Left lung (tissue), 10 donors: ENCODE measurements around the gene ABLIM3. TPM values are rescaled to one million over a fixed set of nuclear protein-coding genes. Genes with fewer than 3 reads are reported as not detected.

Experiments
- ATAC-seq: fragments of 200-7000 bp; cut with Tn5 transposase; one replicate; pipeline ENCODE4 v1.9.1; 2020; ENCODE audit warnings: moderate library complexity
- DNase-seq, 4 donors: peaks; one replicate each; pipeline ENCODE4 v3.0.0-alpha.2; 2013 to 2020
- H3K27ac ChIP-seq, 2 donors: fragments of 200-600 bp; sonication (generic) in 1 of 2; one replicate each; pipeline versions ENCODE4 v1.5.0 to v1.8.0; 2020 to 2021
- H3K27me3 ChIP-seq, 2 donors: fragments of 200-600 bp; sonication (generic) in 1 of 2; one replicate each; pipeline versions ENCODE4 v1.5.0 to v1.8.0; 2020 to 2021
- H3K36me3 ChIP-seq, 2 donors: fragments of 200-600 bp; sonication (generic) in 1 of 2; one replicate each; pipeline versions ENCODE4 v1.5.0 to v1.8.0; 2020 to 2021
- H3K4me1 ChIP-seq, 2 donors: fragments of 200-600 bp; one replicate each; pipeline ENCODE4 v1.8.0; 2021
- H3K4me3 ChIP-seq, 2 donors: fragments of 200-600 bp; sonication (generic) in 1 of 2; one replicate each; pipeline versions ENCODE4 v1.5.0 to v1.8.0; 2020 to 2021; ENCODE audit warnings: mild to moderate bottlenecking in 1 of 2
- H3K9me3 ChIP-seq, 2 donors: fragments of 200-600 bp; sonication (generic) in 1 of 2; one replicate each; pipeline versions ENCODE4 v1.5.0 to v1.8.0; 2020 to 2021
- intact Hi-C, 2 donors: fragments of 100-400 bp; cut with DNase I; formaldehyde crosslinking; loops; one replicate each; pipeline versions ENCODE4 v1.11.2 to v1.14.2; 2022
- polyA plus RNA-seq, 6 donors: library from polyadenylated mRNA; unstranded; fragments of 120-200 nt; gene quantifications; one replicate each; pipeline ENCODE4 v1.2.1, GENCODE V29; 2013; ENCODE audit not compliant: insufficient read length in 6 of 6
- total RNA-seq, 2 donors: library from RNA; stranded (reverse); fragmentation: NEBNext Ultra II Directional; extraction: Animal tissue kit (Norgen Biotek cat#: 25700); gene quantifications; one replicate each; pipeline ENCODE4 v1.2.1, GENCODE V29; 2021
- TF ChIP-seq, protein P1 (sequence below), 2 donors: fragments of 200-600 bp; sonication (generic) in 1 of 2; IDR thresholded peaks; one replicate each; pipeline versions ENCODE4 v1.5.0 to v1.8.0; 2021; ENCODE audit warnings: antibody characterized with exemption in 2 of 2
- donor health status: DM: no; HTN: yes; CAD: no.
- donor health status: DM: no; HTN: no; CAD: no.

The ABLIM3 gene
- total and polyA plus RNA-seq, 8 donors = 33.2 to 145 (median 108) TPM

DNA sequence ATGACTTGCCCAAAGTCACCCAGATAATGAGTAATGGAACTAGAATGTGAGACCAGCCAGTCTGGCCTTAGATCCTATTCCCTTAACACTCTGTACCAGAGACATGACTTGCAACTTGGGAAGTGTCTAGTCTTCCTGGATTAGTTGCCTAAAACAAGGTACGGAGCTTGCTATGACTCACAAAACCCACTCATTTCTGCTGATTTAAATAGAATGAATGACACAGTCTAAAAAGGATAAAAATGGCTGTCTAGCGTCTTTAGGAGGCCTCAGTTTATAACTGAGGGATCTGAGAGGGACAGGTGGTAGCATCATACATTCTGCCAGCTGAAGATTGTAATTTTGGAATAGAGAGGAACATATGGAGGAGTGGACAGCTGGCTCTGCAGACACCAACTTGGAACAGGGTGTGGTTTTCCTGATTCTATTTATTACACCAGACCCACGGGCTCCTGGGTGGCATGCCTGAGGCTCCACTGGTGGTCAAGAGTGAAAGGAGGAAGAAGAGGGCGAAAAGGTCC is 62.7 kb downstream of the ABLIM3 start:
- no peak overlapping the region for H3K4me3 ChIP-seq
- intact Hi-C loops = no loop called here
- H3K36me3 ChIP-seq = peaks cover 0 to 33% of the 10 kb centered on the region in 2 donors
- no peaks in the 10 kb centered on the region for H3K9me3 ChIP-seq
- H3K27me3 ChIP-seq = no peaks in the 10 kb centered on the region
- no peak overlapping the region for H3K27ac ChIP-seq
- TF ChIP-seq, protein P1, sequence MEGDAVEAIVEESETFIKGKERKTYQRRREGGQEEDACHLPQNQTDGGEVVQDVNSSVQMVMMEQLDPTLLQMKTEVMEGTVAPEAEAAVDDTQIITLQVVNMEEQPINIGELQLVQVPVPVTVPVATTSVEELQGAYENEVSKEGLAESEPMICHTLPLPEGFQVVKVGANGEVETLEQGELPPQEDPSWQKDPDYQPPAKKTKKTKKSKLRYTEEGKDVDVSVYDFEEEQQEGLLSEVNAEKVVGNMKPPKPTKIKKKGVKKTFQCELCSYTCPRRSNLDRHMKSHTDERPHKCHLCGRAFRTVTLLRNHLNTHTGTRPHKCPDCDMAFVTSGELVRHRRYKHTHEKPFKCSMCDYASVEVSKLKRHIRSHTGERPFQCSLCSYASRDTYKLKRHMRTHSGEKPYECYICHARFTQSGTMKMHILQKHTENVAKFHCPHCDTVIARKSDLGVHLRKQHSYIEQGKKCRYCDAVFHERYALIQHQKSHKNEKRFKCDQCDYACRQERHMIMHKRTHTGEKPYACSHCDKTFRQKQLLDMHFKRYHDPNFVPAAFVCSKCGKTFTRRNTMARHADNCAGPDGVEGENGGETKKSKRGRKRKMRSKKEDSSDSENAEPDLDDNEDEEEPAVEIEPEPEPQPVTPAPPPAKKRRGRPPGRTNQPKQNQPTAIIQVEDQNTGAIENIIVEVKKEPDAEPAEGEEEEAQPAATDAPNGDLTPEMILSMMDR (IDR thresholded peaks at IDR 0.05) = no peak
- DNase-seq = no peak
- H3K4me1 ChIP-seq = peaks cover 0 to 3% of the 10 kb centered on the region in 2 donors
- no peak for ATAC-seq

DNA sequence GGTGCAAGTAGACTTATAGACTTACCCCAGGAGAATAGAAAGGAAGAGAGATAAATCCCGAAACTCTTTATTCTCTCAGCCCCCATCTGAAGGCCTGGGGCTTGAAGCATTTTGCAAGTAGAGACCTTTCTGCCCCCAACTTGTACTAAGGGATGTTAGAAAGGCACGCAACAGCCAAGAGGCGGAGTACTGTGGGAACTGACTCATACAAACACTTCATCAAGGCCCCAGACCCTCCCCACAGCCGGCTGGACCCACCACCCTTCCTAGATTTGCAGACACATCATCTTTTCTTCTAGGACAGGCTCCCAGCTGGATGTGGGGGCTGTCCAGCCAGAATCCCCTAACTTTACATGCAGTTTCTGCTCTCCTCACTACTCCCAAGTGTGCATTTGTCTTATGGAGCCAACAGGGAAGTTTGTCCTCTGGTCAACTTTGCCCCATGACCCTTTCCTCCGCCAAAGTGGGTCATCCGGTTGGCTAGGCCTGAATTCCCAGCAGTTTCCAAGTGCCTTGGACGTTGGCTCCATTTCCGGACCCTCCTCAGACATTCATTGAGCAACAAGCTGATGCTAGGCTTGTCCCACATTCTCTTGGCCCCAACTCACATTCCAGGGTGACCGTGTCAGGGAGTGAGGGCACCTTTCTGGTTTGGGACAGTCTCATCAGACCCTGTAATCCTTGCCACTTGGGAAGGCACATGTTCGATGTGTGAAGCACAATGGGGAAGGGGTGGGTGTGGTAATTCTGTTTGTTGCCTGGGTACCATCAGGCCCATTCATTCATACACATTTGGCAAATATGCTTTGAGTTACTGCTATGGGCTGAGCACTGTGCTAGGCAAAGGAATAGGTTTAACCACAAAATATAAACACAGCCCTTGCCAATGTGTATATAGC is 64.6 kb downstream of the ABLIM3 start:
- ATAC-seq (peak; percentile 73), DNase-seq (peak in 3 of 4 donors; percentile 59 to 97 (median 96))
- Histone ChIP-seq H3K9me3 (no peaks in the 10 kb centered on the region), H3K4me3 (no peak overlapping the region), H3K27me3 (no peaks in the 10 kb centered on the region), H3K4me1 (peaks cover 0 to 3% of the 10 kb centered on the region in 2 donors), H3K36me3 (peaks cover 0 to 22% of the 10 kb centered on the region in 2 donors), H3K27ac (peak overlapping the region; percentile 28 to 36)
- intact Hi-C loops = no loop called here
- TF ChIP-seq, protein P1 (IDR thresholded peaks at IDR 0.05) = no peak

DNA sequence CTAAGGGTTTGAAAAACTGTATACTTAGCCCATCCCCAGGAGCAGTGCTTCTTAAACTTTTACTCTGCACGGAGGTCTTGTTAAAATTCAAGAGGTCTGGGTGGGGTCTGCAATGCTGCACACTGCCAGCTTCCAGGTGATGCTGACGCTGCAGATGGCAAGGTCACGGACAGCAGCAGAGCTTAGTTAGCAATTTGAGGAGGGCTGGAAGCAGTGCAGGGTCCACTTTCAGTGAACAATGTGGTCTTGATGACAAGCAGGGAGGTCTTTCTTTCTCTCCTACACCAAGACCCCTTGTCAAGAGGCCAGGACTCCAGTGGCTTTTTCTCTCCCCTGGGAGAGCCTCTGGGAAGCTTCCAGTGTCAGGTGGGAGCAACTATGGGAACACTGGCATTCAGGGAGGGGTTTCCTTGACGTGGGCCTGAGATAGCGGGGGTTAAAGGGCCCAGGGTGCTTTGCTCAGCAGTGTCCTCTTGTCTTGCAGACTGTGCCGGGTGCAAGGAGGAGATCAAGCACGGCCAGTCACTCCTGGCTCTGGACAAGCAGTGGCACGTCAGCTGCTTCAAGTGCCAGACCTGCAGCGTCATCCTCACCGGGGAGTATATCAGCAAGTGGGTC is 65.3 kb downstream of the ABLIM3 start:
- no peaks in the 10 kb centered on the region for H3K27me3 ChIP-seq
- peak overlapping the region; percentile 28 to 39 for H3K27ac ChIP-seq
- no peaks in the 10 kb centered on the region for H3K9me3 ChIP-seq
- no peak overlapping the region for H3K4me3 ChIP-seq
- TF ChIP-seq, protein P1 (IDR thresholded peaks at IDR 0.05) = no peak
- no peak for ATAC-seq
- peaks cover 0 to 4% of the 10 kb centered on the region in 2 donors for H3K4me1 ChIP-seq
- no peak for DNase-seq
- intact Hi-C loops = no loop called here
- peaks cover 0 to 18% of the 10 kb centered on the region in 2 donors for H3K36me3 ChIP-seq

DNA sequence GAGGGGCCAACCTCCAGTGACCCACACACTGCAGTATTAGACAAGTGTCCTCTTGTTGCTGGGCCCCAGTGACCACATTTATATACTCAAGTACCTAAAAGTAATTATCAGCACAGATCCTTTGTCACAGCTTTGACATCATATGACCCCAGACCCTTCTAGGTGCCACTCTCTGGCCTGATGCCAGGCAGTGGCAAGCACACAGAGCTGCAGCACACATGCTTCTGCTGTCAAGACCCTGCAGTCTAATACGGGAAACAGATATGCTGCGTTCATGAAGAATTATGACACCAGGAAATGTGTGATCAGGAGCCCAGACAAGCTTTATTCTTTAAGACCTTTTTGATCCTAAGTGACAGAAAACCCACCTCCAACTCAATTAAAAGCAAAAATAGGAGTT is 66.5 kb downstream of the ABLIM3 start:
- TF ChIP-seq, protein P1 (IDR thresholded peaks at IDR 0.05) = no peak
- H3K4me3 ChIP-seq = no peak overlapping the region
- ATAC-seq (no peak), DNase-seq (no peak)
- peaks cover 5 to 7% of the 10 kb centered on the region in 2 donors for H3K4me1 ChIP-seq
- H3K27ac ChIP-seq = no peak overlapping the region
- intact Hi-C loops = no loop called here
- no peaks in the 10 kb centered on the region for H3K9me3 ChIP-seq
- peaks cover 0 to 8% of the 10 kb centered on the region in 2 donors for H3K36me3 ChIP-seq
- H3K27me3 ChIP-seq = no peaks in the 10 kb centered on the region

DNA sequence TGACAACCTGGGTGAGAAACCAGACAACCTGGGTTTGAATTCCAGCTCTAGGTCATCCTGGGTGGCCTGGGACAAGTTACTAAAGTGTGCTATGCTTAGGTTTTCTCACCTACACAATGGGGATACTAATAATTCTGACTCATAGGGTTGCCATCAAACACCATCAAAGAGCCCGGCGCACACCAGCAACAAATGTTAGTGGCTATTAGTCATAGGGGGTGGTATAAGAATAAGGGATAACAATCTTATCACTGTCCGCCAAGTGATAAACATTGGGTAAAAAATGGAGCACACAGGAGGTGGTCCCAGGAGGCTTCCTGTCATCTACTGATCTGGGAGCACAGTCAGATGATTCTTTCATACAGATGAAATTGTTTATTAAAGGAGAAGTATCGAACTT is 68.9 kb downstream of the ABLIM3 start:
- H3K4me3 ChIP-seq = no peak overlapping the region
- no peaks in the 10 kb centered on the region for H3K36me3 ChIP-seq
- H3K27me3 ChIP-seq = no peaks in the 10 kb centered on the region
- H3K27ac ChIP-seq = peak overlapping the region in 1 of 2 donors; percentile 5
- intact Hi-C loops = no loop called here
- peaks cover 5 to 8% of the 10 kb centered on the region in 2 donors for H3K4me1 ChIP-seq
- no peaks in the 10 kb centered on the region for H3K9me3 ChIP-seq
- TF ChIP-seq, protein P1 (IDR thresholded peaks at IDR 0.05) = no peak
- ATAC-seq (no peak), DNase-seq (no peak)
